ENCODE measurements around the gene CHD8.

The CHD8 gene

DNA sequence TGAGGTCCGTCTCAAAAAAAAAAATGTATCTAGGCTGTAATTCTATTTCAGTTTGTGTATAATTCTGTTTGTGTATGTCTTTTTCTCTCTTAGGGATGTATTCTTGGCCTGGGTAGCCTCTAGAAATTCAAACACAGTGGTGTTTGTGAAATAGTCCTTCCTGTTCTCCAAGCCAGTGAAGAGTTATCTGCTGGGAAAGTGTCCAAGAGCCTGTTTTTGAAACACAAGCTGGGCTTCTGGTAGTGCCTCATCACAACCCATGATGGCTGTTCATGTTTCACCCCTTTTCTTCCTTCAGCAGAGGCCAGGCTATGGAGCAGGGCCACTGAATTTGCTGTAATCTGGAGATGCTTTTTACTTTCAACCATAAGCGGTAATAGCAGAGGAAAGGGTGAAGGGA, 40.5 kb upstream of the CHD8 start:
- in situ Hi-C loops (cut with MboI; ENCODE audit: low pct_unique_long_range_greater_than_20kb, low sequenced_read_pairs, unreplicated experiment), result no loop called here
- DNase-seq (ENCODE audit: low spot score), result no peak
- TF ChIP-seq, protein P1, sequence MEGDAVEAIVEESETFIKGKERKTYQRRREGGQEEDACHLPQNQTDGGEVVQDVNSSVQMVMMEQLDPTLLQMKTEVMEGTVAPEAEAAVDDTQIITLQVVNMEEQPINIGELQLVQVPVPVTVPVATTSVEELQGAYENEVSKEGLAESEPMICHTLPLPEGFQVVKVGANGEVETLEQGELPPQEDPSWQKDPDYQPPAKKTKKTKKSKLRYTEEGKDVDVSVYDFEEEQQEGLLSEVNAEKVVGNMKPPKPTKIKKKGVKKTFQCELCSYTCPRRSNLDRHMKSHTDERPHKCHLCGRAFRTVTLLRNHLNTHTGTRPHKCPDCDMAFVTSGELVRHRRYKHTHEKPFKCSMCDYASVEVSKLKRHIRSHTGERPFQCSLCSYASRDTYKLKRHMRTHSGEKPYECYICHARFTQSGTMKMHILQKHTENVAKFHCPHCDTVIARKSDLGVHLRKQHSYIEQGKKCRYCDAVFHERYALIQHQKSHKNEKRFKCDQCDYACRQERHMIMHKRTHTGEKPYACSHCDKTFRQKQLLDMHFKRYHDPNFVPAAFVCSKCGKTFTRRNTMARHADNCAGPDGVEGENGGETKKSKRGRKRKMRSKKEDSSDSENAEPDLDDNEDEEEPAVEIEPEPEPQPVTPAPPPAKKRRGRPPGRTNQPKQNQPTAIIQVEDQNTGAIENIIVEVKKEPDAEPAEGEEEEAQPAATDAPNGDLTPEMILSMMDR (IDR thresholded peaks at IDR 0.05; ENCODE audit: extremely low read depth, insufficient read depth, missing control alignments), result no peak

DNA sequence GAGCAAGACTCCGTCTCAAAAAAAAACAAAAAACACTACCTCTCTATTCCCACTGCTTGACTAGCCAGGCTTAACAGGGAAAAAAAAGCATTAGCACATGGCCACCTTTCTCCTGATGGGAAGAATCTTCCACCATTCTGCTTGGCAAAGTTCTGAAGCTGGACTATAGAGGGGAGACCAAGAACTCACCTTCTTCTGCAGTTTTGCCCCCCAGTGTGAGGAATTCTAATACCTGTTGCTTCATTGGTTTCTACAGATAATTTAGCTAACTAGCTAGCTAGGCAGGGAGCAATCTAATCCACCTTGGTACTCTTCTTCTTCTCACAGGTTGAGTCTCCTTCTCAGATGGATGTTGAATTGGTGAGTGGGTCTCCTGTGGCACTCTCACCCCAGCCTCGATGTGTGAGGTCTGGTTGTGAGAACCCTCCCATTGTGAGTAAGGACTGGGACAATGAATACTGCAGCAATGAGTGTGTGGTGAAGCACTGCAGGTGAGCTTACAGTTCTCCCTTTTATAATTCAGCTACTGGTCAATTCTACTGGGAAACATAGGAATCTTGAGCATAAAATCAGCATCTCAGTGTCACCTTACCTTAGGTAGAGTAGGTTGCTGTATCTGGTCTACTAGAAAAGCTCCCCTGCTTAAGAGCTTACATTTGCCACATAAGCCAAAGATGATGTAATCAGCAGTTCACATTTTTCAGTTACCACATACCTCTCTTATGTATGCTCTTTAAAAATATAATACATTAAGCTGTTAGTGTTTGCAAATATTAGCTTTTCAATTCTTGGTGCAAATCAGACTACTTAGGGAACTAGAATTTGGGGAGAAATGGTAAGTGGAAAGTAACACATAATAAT, 39.2 kb upstream of the CHD8 start:
- in situ Hi-C loops (cut with MboI; ENCODE audit: low pct_unique_long_range_greater_than_20kb, low sequenced_read_pairs, unreplicated experiment), result no loop called here
- TF ChIP-seq, protein P1 (IDR thresholded peaks at IDR 0.05; ENCODE audit: extremely low read depth, insufficient read depth, missing control alignments), result no peak

DNA sequence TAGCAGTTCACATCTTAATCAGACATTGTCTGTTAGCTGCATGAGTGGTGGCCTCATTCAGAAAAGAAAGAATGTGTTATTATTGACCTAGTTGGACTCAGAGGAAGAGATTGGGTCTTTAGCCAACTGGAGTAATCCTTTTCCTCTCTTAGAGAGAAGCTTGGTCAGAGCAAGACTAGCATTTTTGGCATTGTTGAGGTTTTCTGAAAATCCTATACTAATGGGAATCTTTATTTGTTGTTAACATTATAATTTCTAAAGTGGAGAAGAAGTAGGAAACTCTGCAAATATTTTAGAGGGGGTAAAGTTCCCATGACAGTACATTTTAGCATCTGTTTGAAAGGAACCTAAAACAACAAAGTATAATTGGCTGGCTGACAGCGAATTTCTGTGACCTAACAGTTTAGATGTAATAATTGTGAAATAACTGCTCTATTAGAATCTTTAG, 30.7 kb upstream of the CHD8 start:
- TF ChIP-seq, protein P1 (IDR thresholded peaks at IDR 0.05; ENCODE audit: extremely low read depth, insufficient read depth, missing control alignments), result no peak
- no peak for DNase-seq (ENCODE audit: low spot score)
- in situ Hi-C loops (cut with MboI; ENCODE audit: low pct_unique_long_range_greater_than_20kb, low sequenced_read_pairs, unreplicated experiment), result no loop called here

More for the DNA sequence above, 39.2 kb upstream of the CHD8 start:
- no peak for DNase-seq (ENCODE audit: low spot score)

DNA sequence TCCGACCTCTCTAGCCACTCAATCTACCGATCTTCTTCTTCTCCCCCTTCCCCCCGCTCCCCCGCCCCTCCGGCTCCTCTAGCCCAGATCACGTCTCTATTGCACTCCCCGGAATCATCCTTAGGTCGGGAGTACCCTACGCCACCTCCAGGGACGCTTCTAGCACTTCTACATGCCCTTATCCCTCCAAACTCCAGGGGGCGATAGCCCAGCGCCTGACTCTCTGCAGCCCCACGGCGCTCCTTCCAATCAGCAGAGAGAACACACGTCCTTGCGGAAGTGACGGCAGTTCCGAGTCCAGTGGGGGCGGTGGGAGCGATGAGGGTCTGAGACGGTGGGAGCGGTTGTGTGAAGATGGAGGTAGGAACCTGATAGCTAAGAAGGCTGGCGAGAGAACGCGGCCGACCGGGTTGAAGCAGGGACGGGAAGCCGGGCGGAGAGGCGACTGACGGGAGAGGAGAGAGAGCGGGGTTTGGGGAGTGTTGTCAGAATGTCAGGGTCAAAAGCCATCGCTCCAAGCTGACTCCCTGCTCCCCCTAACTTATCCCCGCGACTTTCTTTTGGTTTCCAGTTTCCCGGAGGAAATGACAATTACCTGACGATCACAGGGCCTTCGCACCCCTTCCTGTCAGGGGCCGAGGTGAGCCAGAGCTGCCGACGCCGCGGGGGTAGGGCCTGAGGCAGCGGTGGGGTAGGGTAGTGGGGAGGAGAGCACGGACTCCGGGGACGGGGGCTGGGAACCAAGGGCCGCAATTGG, 21.2 kb upstream of the CHD8 start, which contains the start of the genes RAB2B and TOX4:
RAB2B (minus strand) TSS at position 35 of the 757 bp plus-strand sequence. CDS start 87 bp downstream, outside the sequence.
TOX4 (plus strand) TSS at position 271 of the 757 bp plus-strand sequence; CDS start at position 355, 84 bp downstream.
- TF ChIP-seq, protein P1 (IDR thresholded peaks at IDR 0.05; ENCODE audit: extremely low read depth, insufficient read depth, missing control alignments), result peak; percentile 95
- in situ Hi-C loops (cut with MboI; ENCODE audit: low pct_unique_long_range_greater_than_20kb, low sequenced_read_pairs, unreplicated experiment), result no loop called here
- DNase-seq (ENCODE audit: low spot score), result peak; percentile 95

DNA sequence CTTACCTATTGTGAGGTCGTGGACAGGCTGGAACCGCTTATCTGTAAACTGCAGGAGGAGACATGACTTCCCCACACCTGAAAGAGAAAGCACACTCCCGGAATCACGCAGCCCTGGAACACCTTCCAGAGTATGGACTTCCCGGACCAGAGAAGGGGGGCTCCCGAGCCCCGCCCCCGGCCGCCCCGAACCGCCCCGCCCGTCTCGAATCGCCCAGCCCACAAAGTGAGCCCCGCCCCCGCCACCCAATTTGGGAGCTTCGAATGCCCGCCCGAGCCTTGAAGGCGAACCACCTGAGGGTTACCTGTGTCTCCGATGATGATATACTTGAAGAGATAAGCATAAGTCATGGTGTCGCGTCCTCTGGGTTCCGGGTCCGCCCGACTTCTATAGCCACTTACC, 20.6 kb upstream of the CHD8 start:
- DNase-seq (ENCODE audit: low spot score), result no peak
- in situ Hi-C loops (cut with MboI; ENCODE audit: low pct_unique_long_range_greater_than_20kb, low sequenced_read_pairs, unreplicated experiment), result no loop called here
- TF ChIP-seq, protein P1 (IDR thresholded peaks at IDR 0.05; ENCODE audit: extremely low read depth, insufficient read depth, missing control alignments), result no peak

DNA sequence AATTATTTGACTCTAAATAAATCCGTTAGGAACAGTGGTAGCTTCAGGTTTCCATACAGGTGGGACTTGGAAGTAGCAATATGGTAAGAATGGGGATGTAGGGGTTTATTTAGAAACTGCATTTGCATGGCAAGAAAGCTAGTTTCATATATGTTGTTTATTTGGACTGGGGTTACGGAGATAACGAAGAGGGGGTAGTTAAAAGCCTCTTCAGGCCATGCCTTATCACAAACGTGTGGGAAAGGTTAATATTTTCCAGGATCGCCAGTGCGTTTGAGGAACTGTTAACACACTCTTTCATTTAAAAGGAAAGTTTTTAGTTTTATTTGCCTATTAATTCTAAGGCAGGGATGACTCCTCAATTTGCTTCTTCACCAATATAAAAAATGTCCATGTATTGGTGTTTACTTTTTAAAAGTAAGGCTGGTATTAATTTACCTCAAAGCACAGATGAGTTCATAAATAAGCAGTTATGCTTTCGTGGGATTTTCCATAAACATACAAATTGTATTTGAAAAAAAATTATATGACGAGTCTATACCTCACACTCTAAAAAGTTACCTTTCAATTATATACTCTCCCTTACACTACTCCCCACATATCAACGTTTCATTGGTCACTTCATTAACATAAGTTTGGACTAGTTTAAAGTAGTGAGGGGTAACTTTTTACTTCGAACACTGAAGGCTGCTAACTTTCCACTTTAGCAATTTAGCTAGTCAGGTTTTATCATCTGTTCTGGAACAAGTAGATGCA, 20.0 kb upstream of the CHD8 start:
- TF ChIP-seq, protein P1 (IDR thresholded peaks at IDR 0.05; ENCODE audit: extremely low read depth, insufficient read depth, missing control alignments), result no peak
- DNase-seq (ENCODE audit: low spot score), result no peak
- in situ Hi-C loops (cut with MboI; ENCODE audit: low pct_unique_long_range_greater_than_20kb, low sequenced_read_pairs, unreplicated experiment), result no loop called here
